Kidney (tissue), 14 donors: ENCODE data around the gene ROR2. TPM values are rescaled to one million over a fixed set of nuclear protein-coding genes. Genes with fewer than 3 reads are reported as not detected.

Experiments
- DNase-seq, 5 donors: peaks; one replicate each; pipeline ENCODE4 v3.0.0-alpha.2; 2013 to 2020
- FAIRE-seq: peaks from 2 replicates; lab custom pipeline; 2012; peaks lifted over from hg19 to GRCh38; lab: Jason Lieb, UNC
- H3K27ac ChIP-seq, 2 donors: one replicate each; pipeline ENCODE4 v1.7.0; 2013; ENCODE audit warnings: low read depth in 2 of 2, low read length in 2 of 2, inconsistent platforms in 1 of 2
- H3K27me3 ChIP-seq: one replicate; pipeline ENCODE4 v1.7.1; 2013; ENCODE audit warnings: low read length, inconsistent platforms; ENCODE audit not compliant: control insufficient read depth, insufficient read depth
- H3K36me3 ChIP-seq, 3 donors: one replicate each; pipeline versions ENCODE4 v1.7.0 to v1.7.1; 2013; ENCODE audit warnings: low read length in 3 of 3, control low read depth in 1 of 3, inconsistent platforms in 1 of 3; ENCODE audit not compliant: insufficient read depth in 3 of 3, control insufficient read depth in 2 of 3
- H3K4me1 ChIP-seq, 3 donors: one replicate each; pipeline versions ENCODE4 v1.7.0 to v1.7.1; 2013; ENCODE audit warnings: low read length in 3 of 3, inconsistent platforms in 1 of 3, low read depth in 1 of 3; ENCODE audit not compliant: control insufficient read depth in 2 of 3, insufficient read depth in 2 of 3
- H3K4me3 ChIP-seq, 3 donors: one replicate each; pipeline versions ENCODE4 v1.7.0 to v1.8.1; 2013; ENCODE audit warnings: low read length in 3 of 3, control low read depth in 1 of 3, inconsistent platforms in 1 of 3
- H3K9ac ChIP-seq, 3 donors: one replicate each; pipeline versions ENCODE4 v1.7.0 to v1.7.1; 2013; ENCODE audit warnings: low read length in 3 of 3, control low read depth in 1 of 3, inconsistent platforms in 1 of 3
- H3K9me3 ChIP-seq, 3 donors: one replicate each; pipeline versions ENCODE4 v1.7.0 to v1.7.1; 2013; ENCODE audit warnings: low read length in 3 of 3, control low read depth in 1 of 3, inconsistent platforms in 1 of 3; ENCODE audit not compliant: control insufficient read depth in 2 of 3, insufficient read depth in 1 of 3
- CTCF ChIP-seq: IDR thresholded peaks from 3 replicates; pipeline ENCODE4 v1.5.1; 2012; ENCODE audit warnings: mild to moderate bottlenecking, moderate library complexity, borderline replicate concordance; ENCODE audit not compliant: insufficient read depth; ENCODE audit errors: extremely low read depth
- intact Hi-C: fragments of 100-400 bp; cut with DNase I; formaldehyde crosslinking; loops from one replicate; pipeline ENCODE4 v1.11.1; 2022
- polyA plus RNA-seq: library from polyadenylated mRNA; stranded (reverse); fragments of 350-450 nt; fragmentation: Illumina TruSeq; extraction: RNeasy Lipid Tissue Mini Kit (QIAGEN cat#74804); gene quantifications from one replicate; pipeline ENCODE4 v1.2.3, GENCODE V29; 2014; ENCODE audit warnings: low read depth, low replicate concordance; ENCODE audit not compliant: insufficient read depth
- total RNA-seq: library from RNA; stranded (reverse); fragmentation: NEBNext Ultra II Directional; extraction: Animal tissue kit (Norgen Biotek cat#: 25700); gene quantifications from one replicate; pipeline ENCODE4 v1.2.1, GENCODE V29; 2021
- donor health status: control.
- donor health status: control.
- donor health status: control.
- donor health status: control.
- donor health status: control.
- donor health status: DM: yes; HTN: yes; CAD: no.
- donor health status: Normal renal cell carcinoma (clear cell type).

Gene ROR2
- total and polyA plus RNA-seq, 2 donors from 2014 or later: 1.5 to 5.7 TPM

- Histone ChIP-seq H3K9me3 (no peaks in the 10 kb centered on the region), H3K36me3 (no peaks in the 10 kb centered on the region), H3K4me3 (no peak overlapping the region), H3K27me3 (no peaks in the 10 kb centered on the region), H3K27ac (no peak overlapping the region), H3K4me1 (no peaks in the 10 kb centered on the region), H3K9ac (no peak overlapping the region)
- intact Hi-C loops: no loop called here
- no peak for TF ChIP-seq CTCF
- no peak for DNase-seq
- FAIRE-seq: no peak
Measured at GRCh38 chr9:91676046-91676445, 274.0 kb downstream of the ROR2 start.

DNA sequence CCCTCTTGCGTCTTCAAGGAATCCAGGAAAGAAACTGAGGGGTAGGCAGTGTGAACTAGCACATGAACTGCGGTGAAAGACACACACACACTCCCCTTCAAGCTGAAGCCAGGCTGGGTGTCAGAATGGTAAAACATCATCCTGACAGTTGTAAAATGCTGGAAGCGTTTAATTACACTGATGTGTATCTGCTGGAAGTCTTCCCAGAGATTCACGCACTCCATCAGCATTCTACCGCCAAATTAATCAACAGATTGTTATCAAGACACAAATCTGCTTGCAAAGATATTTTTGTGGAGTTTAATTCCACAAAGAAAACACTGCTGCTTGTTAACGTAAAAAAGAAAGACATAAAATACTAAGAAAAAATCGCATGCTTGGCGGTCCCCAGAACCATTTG lies 285.4 kb downstream of the ROR2 start:
- FAIRE-seq: no peak
- Histone ChIP-seq H3K9me3 (no peaks in the 10 kb centered on the region), H3K27me3 (no peaks in the 10 kb centered on the region), H3K4me1 (peaks cover 0 to 3% (median 0%) of the 10 kb centered on the region in 3 donors), H3K4me3 (no peak overlapping the region), H3K9ac (no peak overlapping the region), H3K36me3 (no peaks in the 10 kb centered on the region), H3K27ac (no peak overlapping the region)
- no peak for DNase-seq
- TF ChIP-seq CTCF: no peak
- intact Hi-C loops: no loop called here

GRCh38 chr9:91663858-91664257 lies 286.2 kb downstream of the ROR2 start:
- no peak overlapping the region for H3K9ac ChIP-seq
- no peak for DNase-seq
- H3K4me3 ChIP-seq: no peak overlapping the region
- peaks cover 0 to 3% (median 0%) of the 10 kb centered on the region in 3 donors for H3K4me1 ChIP-seq
- H3K36me3 ChIP-seq: no peaks in the 10 kb centered on the region
- H3K27ac ChIP-seq: no peak overlapping the region
- H3K9me3 ChIP-seq: no peaks in the 10 kb centered on the region
- TF ChIP-seq CTCF: no peak
- no peak for FAIRE-seq
- no peaks in the 10 kb centered on the region for H3K27me3 ChIP-seq
- intact Hi-C loops: no loop called here

DNA sequence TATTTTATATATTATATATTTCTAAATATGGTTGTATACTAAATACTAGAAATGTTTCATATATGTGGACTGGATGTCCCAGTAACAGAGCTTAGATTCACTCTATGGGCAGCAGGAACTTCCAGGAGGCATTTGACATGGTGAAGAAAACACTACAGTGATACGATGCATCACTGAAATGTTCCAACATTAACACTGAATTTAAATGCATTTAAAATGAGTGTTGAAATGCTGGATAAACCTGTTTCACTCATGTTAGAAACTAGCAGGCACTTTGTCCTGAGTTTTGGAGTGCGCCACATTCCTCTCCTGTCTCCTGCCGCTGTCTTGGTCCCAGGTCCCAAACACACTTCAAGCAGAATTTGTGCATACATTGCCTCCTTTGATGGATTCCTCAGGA lies 288.6 kb downstream of the ROR2 start:
- H3K27me3 ChIP-seq: no peaks in the 10 kb centered on the region
- no peaks in the 10 kb centered on the region for H3K9me3 ChIP-seq
- no peaks in the 10 kb centered on the region for H3K36me3 ChIP-seq
- H3K9ac ChIP-seq: no peak overlapping the region
- no peak overlapping the region for H3K4me3 ChIP-seq
- no peak overlapping the region for H3K27ac ChIP-seq
- no peak for DNase-seq
- FAIRE-seq: no peak
- intact Hi-C loops: no loop called here
- H3K4me1 ChIP-seq: peaks cover 0 to 3% (median 0%) of the 10 kb centered on the region in 3 donors
- TF ChIP-seq CTCF: no peak
